IPS-NIHi7 (cell line): Measurements from ENCODE around the gene RAB37.

Experiments
- DNase-seq: peaks from one replicate; pipeline ENCODE4 v3.0.0; 2012; ENCODE audit warnings: mixed read lengths; ENCODE audit errors: extremely low spot score

The RAB37 gene

DNA sequence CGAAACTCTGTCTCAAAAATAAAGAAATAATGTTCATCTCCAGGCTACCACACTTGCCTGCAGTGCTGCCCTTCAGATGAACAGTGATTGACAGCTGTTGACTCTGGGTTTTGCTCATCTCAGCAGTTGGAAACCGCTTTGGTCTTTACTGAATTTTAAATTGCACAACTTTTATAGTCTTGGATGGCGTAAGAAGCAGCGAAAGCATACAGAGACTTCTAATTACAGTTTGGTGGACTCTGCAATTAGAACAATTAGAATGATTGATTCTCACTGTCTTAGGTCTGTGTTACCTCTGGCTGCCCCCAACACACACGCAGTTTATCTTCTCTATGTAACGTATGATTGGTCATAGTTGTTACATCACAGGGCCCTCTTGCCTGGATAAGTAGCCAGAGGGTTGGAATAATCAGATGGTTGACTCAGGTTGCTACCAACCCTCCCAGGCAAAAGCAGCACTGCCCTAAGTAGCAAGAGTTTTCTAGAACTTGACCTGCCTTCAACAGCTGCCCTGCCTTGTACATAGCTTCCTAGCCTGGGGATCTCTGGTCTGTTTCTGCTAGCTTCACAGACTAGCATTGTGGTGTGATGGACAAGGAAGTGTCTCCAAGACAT is 41.0 kb downstream of the RAB37 start:
- no peak for DNase-seq

DNA sequence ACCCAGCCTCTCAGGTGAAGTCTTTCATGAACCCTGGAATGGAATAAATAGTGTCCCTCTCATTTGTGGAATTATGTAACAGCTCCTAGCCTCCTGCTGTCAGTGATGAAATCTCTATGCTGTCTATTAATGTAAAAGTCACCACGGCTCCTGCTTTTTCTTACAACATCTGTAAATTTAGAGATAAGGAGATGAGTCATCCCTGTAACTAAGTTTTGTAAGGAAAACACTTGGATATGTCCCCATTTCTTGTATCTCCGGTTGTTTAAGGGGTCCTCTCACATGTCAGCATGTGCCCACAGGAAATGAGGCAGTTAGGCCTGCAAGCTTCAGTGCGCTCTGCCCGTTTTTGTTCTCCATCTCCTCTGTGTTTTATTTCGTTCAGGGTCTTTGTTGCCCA is 41.9 kb downstream of the RAB37 start:
- DNase-seq: no peak

DNA sequence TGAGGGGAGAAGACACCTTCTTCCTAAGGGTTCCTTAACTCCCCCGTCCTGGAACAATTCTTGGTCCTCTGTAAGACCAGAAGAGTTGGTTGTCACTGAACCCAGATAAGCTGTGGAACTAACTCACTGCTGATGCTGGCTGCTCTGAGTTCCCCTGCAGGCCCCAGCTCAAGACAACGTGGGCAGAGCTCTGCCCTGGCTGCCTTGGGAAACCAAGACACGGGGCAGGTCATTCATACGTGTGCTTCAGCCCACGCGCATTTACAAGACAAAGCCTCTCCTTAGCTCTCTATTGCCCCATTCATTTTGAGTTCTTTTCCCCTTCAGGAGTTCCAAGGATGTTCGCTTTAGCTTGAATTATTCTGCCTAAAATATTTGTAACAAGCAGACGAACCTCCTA is 42.4 kb downstream of the RAB37 start:
- no peak for DNase-seq

DNA sequence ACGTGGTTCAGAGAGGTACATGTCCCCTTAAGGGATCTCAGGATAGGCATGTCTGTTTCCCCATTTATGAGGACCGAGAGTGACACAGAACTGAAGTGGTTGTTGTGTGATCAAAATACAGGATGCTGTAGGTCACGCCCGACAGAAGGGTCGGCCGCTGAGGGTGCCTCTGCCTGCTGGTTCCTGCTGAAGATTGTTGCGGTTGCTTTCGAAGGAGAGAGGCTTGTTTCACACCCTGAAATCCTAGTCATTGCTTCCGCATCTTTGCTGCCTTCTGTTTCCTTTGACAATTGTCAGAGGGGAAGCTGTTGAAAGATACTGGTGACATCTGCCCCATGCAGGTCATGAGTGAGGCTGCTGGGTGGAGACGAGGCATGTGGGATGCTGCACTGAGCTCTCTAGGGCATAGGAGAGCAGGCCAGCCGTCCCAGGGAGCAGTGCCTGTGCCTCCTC is 42.9 kb downstream of the RAB37 start:
- DNase-seq: no peak

DNA sequence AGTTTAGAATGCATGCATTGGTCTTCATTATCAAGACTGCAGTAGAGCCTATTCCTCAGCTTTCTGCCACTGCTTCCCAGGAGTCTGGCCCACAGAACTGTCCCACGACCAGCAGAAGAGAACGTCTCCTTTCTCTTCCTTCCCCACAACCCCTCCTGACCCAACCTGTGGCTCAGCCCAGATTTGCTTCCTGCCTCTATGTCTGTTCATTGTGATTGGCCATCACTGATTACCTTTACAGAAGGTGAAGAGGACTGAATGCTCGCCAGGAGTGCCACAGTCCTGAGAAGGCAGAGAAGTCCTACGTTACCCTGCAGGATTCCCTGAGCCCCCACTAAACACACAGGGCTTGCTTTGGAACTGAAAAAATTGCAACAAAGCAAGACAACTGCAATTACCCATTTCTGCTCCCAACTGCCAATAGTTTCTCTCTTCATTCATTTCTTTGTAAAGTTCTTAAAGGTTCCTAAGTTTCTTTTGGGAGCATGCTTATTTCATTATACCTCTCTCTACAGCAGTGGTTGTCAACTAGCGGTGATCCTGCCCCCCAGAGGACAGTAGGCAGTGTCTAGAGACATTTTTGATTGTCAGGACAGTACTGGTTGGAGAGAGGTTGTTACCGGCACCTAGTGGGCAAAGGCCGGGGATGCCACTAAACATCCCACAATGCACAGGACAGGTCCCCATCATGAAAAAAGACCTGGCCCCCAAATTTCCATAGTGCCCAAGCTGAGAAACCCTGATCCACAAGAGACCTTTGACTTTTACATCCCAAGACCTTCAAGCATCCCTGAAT is 43.6 kb downstream of the RAB37 start:
- peak; percentile 58 for DNase-seq

DNA sequence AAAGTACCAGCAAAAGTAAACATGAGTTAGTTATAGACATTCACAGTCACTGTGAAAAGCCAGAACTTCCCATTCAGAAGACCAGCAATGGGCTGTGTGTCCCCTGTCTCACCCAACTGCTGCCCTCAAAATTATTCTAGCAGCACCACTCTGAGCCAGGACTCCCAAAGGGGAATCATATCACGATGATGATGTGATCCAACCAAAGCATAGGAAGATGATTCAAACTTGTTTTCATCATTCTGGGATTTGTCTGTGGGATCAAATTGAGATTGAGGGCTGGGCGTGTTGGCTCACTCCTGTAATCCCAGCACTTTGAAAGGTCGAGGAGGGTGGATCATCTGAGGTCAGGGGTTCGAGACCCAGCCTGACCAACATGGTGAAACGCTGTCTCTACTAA is 45.5 kb downstream of the RAB37 start:
- DNase-seq: no peak

DNA sequence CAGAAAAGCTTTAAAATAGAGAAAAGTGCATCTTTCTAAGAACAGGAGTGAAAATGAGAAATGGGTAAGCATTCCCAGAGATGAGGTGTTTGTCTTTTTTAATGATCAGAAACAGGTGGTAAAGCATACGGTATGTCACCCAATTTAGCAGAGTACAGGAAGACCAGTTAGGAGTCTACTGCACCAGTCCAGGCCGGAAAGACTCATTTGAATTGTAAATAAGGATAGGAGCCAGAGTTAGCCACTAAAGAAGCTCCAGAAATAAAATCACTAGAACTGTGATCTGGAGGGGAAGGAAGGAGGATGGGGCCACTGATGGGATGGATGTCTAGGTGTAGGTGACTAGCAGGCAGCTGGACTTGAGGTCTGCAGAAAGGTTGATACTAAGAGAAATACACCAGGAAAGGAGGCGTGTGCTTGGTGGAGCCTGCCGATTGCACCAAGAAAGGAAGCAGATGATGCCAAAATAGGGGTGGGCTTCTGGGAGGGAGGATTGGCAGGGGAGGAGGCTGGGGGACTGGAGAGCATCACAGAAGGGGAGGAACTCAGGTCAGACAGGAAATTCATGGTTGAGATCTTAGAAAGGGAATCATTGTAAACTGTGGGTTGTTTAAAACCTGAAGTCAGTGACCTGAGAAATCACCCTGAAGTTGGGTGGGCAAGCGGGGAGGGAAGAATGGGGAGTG is 47.2 kb downstream of the RAB37 start:
- DNase-seq: no peak

DNA sequence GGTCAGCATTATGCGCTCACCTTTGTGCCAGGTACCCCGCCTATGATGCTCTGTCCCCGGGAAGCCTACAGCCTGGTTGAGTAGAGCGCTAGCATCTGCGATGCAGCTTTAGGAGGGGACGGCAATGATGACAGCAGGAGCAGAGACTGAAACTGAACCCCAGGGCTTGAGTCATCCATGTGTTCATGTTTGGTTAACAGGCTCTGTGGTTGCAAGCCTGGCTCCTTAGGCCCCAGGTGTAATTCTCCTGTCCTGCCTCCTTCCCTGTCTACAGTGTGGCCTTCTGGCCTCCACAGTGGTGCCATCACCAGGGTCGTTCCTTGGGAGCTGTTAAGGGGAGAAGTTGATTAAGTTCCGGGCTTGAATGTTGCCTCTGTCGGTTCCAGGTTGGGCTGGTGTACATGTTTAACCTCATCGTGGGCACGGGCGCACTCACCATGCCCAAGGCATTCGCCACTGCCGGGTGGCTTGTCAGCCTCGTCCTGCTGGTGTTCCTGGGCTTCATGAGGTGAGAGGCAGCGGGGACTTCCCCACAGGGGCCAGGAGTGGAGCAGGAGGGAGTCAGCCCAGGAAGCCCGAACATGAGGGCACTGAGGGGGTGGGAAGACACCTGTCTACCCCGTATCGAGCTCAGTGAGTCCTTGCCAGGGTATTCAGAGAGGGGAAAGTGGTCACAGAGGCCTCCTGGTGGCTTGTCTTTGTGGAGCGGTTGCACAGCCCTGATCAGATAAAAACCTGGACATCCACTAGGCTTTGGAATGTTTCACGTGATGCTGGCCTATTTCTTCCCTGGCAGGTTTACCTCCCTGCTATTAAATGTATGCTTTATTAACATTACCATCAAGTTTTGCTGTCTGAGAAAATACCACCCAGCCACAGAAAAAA is 48.3 kb downstream of the RAB37 start:
- DNase-seq: no peak

DNA sequence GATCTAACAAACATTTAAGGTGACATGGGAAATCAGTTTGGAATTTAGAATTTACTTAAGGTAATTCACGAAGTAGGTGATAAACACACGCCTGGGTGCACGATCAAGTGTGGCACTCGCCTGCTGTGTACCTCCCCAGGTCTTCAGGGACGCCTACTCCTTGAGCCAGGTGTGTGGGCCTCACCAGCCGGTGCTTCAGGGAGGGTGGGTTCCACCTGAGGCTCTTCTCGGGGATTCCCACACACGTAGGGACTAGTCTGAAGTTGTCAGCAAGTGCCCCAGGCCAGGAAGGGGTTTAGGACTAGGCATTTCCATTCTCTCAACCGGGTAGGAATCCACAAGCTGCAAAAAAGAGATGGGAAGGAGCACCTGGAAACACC is 48.9 kb downstream of the RAB37 start:
- no peak for DNase-seq

DNA sequence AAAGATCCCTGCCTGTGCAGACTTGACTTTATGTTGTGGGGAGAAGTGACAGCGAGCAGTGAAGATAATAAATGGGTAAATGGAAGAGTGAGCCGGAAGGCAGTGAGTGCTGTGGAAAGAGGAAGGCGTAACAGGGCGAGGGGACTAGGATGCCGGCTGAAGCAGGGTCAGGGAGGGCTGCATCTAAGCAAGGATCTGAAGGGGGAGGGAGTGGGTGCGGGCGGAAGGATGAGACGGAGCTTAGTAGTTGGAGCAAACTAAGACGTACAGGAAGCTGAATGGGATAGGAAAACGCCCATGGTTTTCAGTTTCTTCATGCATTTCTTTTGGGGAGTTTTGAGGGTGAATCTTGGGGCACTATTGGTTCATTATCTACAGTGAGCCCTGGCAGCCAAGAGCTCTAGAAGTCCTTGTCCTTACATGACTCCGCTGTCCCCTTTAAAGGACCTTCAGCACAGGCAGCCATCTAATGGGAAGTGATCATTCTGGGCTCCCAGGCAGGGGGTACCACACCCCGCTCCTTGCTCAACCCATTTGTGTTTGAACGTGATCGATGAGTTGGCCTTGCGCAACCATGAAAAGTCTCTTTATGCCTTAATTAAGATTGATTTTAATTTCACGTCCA is 49.5 kb downstream of the RAB37 start:
- DNase-seq: no peak

DNA sequence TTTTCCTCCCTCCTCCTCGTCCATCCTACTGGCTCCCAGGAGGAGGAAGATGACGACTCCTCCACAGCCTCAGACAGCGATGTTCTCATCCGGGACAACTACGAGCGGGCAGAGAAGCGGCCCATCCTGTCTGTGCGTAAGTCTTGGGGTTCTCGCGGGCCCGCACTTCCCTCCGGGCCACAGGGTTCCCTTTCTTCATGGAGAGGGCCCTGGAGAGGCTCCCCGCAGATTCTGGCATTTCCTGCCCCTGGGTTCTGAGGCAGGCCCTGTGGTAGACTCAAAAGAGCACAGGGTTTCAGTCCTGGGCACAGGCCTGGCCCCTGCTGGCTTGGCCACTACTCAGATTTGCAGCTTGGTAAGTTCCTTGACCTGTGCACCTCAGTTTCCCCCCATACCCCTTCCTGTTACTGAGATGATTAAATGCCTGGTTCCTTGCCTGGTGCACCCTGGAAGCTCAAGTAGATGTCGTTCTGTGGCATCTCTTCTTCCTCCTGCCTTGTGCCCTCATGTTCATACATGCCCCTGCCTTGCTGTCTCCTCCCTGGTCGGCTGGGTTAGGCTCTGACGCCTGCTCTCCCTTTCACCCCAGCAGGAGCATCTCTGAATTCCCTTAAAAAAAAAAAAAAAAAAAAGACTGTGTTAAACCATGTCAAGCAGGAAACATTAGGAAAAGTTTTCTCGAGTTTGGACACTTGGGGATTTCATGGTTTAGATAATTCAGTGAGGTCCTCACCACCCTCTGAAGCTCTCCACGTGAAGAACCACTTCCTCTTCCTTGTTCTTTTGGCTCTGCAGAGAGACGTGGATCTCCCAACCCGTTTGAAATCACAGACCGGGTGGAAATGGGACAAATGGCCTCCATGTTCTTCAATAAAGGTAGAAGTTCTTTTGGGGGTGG is 53.4 kb downstream of the RAB37 start:
- DNase-seq: no peak

DNA sequence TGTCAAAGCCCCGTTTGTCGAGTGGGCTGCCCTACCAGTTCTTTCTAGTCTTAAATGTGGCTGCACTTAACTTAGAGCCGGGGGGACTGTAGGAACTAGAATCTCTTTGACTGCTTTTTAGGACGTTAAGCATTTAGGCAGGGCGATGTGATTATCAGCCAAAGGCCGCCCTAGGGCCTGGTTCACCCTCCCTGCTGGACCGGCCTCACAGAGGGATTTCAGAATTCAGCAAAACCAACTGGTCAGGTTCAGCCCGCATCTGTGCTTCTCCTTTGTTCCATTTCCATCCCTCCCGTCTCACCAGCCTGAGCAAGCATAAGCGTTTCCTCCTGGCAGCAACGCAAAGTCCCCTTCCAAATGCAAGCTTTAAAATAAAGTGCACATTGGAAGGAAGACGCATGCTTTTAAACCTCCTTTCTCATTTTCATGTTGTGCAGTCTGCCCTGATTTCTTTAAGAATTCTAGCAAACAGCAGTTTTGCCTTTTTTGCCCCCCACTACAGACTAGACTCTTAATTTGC is 55.6 kb downstream of the RAB37 start:
- DNase-seq: no peak

DNA sequence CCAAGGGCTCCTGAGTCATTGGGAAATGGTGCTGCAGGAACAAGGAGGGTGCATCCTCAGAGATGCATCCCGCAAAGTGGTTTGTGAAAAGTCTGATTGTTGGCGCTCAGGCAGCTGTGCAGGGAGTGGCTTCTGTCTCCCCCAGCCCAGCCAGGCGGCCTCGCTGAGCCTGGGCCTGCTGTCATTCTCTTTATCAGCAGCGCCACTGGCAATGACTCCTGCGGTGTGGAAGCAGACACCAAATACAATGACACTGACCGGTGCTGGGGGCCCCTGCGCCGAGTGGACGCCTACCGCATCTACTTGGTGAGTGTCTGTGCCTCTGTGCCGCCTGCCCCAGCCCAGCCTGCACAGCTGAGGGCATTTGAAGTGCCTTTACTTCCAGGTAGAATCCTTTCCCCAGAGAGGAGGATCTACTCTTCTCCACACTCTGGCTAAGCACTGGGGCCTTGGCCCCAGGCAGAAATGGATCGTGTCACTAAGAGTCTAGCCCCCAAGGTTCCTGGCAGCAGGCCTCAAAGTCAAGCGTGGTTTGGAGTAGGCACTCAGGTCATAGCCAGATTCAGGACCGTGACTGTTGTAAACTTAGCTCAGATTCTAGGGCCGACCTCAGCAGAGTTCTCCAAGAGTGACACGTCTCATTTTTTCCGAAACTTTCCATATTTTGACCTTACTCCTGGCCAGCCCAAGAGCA is 58.4 kb downstream of the RAB37 start:
- no peak for DNase-seq

DNA sequence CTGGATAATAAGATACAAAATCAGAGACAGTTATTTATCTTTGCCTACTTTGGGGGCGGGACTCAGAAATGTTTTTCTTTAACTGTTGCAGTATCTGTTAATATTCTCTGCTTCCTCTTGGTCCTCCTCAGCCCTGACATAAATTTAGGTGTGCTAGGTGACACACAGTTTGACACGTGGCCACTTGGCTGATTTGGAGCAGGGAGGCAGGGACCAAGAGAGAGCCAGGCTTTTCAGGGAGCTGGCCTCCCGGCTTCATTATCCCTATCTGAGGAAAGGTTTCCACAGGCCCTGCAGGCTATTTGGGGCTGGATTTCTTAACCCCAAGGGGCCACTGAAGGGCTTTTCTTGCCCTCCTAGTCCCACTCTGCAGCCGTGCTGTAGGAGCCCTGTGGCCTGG is 59.2 kb downstream of the RAB37 start:
- DNase-seq: no peak

DNA sequence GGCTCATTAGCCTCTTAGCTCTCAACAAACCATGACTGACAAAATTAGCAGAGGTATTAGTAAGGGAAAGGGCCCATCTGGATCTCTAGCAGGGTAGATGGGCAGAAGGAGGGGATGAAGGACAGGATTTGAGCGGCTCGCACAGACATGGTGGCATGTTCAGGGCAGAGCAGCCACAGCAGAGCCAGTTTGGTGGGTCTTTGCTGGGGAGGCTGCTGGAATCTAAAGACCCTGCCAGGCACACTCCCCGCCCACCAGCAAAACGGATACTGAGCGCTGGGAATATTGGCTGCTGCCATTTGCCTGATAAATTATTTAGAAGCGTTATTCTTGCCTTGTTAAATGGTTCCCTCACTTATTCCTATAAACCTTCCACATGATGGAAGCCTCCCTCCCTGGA is 59.8 kb downstream of the RAB37 start:
- DNase-seq: no peak
